HG03342 (cell line): ENCODE results near the gene CD81.

Experiments used
- ATAC-seq: cut with Tn5 transposase; IDR thresholded peaks from one replicate; pipeline ENCODE4 v1.9.1; 2021; ENCODE audit warnings: mild to moderate bottlenecking, moderate library complexity; ENCODE audit not compliant: unreplicated experiment

Gene CD81

DNA sequence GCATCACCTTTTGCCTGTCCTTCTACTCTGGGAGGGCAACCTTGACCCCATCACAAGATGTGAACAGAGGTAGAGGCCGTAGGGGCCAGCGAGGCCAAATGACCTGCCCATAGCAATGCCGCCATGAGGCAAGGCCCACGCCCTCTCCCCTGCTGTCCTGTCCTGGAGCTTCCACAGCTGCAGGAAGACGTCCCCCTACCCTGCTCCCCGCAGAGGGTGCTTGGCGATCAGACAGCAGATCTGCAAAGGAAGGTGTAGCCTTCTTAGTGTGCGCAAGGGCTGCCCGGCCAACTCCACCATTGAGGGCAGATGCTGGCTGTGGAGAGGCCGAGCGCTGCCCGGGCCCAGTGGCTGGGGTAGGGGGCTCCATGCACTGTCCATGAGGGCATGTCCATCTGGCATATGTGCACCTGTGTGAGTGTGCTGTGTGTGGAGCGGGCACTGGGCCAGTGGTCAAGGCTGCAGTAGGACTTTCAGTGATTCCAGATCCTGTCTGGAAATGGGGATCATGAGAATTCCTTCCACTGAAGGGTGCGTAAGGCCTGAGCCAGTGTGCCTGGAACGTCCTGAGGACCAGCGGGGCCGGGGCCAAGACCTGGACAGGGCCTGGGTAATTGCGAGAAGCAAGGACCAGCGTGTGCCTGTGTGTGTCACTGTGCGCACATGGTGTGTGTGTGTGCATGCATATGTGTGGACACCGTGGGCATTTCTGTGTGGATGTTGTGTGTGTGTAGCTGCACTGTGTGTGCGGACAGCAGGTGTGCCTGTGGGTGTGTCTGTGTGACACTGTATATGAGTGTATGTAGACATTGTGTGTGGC is 56.2 kb downstream of the CD81 start:
- ATAC-seq = no peak

GRCh38 chr11:2434008-2434407 is 56.9 kb downstream of the CD81 start:
- ATAC-seq = no peak

GRCh38 chr11:2434506-2435255 is 57.6 kb downstream of the CD81 start:
- ATAC-seq = no peak

- no peak for ATAC-seq
Measured at GRCh38 chr11:2435288-2436012, 58.3 kb downstream of the CD81 start.

DNA sequence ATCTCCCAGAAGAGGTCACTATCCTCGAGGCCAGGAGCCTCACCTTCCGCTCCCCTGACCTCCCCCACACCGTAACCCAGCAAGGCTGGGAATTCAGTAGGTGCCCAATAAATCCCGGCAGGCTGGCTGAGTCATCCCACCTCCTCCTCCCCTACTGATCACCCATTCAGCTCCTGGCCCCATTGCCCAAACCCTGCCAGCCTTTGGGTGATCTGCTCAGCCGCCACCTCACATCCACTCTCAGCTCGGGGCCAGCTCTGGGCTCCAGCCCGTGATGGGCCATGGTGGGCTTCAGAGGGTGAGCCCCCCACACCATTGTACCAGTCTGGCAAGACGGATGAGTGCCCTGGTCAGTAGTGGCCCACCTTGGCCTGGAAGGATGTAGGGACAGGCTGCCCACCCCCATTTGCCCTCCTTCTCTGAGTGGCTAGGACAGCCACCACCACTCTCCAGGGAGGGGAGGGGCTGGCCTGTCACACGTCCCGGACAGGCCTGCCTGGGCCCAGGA is 59.0 kb downstream of the CD81 start:
- ATAC-seq = no peak

DNA sequence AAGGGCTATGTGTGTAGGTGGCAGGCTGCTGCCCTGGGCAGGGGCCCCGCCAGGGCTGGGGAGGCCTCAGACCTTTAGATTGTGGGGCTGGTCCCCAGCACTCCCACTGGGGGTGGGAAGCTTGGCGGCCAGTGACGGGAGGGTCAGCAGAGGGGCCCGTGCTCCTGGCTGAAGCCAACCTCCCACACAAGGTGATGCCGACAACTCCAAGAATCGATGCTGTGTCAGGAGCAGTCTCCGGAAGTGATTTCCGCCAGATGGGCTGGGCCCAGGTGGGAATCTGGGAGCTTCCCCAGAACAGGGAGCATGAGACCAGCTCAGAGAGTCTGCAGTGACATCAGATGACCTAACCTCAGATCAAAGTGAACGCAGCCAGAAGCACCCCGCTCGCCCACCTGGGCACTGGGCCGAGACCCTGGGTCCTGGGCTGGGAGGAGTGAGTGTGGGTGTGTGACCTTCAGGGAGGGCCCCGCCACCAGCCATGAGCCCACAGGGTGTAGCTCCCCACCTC is 59.5 kb downstream of the CD81 start:
- no peak for ATAC-seq

- ATAC-seq = no peak
Measured at GRCh38 chr11:2437516-2437915, 60.4 kb downstream of the CD81 start.

GRCh38 chr11:2439820-2440219 is 62.7 kb downstream of the CD81 start:
- ATAC-seq = no peak

DNA sequence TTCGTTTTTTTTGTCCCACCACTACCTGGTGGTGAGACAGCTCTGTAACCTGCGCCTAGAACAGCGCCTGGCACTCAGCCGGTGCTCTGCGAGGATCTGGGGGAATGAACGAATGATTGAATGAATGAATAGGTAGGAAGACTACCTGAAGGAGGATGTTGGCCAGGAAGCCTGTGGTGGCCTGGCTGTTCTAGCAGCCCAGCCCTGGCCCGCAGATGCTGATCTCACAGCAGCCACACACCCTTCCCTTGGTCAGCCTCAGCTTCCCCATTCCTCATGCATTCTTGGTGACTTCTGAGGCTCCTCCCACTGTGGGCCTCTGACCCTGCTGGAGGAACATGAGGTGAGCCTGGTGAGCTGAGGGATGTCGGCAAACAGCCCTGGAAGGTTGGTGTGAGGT is 63.5 kb downstream of the CD81 start:
- no peak for ATAC-seq

- ATAC-seq = no peak
Measured at GRCh38 chr11:2441171-2441570, 64.1 kb downstream of the CD81 start.

GRCh38 chr11:2442589-2442988 is 65.5 kb downstream of the CD81 start:
- ATAC-seq = no peak

DNA sequence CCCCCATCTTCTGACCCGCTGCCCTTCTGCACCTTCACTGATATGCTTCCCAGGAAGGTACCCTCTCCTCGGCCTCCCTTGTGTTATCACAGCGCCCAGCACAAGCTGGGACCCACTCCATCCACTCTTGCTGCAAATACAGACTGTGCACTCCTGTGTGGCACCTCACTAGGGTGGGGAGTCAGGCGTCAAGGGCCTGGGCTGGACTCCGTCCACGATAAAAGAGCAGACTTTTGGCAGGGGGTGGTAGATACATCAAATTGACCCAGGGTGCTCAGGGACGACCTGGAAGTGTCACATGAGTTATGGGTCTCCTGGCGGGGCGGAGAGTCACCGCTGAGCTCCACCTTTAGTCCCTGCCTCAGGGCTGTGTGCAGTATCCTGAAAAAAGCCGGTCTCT is 66.3 kb downstream of the CD81 start:
- no peak for ATAC-seq

DNA sequence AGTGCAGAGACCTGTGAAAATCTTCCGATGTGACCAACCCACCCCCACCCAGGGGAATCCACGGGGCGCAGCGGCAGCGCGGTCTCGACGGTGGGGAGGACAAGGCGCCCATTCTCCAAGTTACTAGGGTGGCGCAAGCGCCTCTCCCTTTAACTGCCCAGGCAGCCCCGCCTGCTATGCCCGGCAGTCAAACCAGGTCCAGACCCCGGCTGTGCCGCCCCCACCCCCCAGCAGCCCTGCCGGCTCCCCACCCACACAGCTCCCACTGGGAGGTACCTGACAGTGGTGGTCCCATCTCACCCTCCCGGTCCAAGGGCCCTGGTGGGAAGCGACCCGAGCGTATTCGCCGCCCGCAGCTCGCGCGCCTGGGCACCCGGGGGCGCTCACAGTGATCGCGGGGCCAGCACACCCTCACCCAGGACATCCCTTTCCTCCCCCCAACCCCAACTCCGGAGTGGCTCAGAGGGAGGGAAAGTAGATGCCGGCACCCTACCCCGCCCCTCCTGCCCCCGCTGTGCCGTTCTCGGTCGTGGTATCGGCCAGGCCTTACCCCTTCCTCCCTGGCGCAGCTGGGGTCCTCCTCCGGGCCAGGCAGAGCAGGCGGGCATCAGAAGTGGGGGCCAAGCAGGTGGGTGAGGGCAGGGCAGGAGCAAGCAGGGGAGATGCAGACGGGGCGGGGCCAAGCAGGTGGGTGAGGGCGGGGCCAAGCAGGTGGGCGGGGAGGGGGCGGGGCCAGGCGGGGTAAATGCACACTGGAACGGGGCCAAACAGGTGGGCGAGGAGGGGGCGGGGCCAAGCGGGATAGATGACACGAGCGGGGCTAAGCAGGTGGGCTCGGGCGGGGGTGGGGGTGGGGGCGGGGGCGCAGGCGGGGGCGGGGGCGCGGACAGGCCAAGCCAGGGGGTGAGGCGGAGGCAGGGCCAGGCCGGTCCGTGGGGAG is 67.0 kb downstream of the CD81 start, which contains the start of gene TRPM5:
Gene TRPM5, minus strand, starts transcription at position 634 of the 940 bp plus-strand sequence. CDS start 21,478 bp downstream, outside the sequence.
- ATAC-seq = no peak

DNA sequence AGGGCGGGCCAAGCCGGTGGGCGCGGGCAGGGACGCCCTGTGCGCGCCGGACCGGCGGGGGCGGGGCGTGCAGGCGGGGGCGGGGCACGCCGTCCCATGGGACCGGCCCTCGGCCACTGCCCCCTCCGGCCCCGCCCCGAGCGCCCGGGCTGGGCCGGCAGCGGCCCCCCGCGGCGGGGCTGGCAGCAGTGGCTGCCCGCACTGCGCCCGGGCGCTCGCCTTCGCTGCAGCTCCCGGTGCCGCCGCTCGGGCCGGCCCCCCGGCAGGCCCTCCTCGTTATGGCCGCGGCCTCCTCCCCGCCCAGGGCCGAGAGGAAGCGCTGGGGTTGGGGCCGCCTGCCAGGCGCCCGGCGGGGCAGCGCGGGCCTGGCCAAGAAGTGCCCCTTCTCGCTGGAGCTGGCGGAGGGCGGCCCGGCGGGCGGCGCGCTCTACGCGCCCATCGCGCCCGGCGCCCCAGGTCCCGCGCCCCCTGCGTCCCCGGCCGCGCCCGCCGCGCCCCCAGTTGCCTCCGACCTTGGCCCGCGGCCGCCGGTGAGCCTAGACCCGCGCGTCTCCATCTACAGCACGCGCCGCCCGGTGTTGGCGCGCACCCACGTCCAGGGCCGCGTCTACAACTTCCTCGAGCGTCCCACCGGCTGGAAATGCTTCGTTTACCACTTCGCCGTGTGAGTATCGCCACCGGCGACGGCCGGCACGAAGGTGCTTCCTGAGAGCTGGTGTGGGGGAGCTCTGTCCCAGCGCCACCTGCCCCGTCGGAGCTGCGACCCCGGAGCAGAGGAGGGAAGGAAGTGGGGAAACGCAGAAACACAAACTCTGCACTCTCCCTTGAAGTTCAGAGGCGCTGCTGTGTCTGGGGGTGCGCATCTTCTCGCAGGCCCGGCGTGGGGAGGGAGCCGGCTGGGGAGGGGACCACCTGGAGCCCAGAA is 68.0 kb downstream of the CD81 start, which contains the start of gene KCNQ1:
Gene KCNQ1, plus strand, starts transcription at position 188 of the 925 bp plus-strand sequence. Its CDS starts 91 bp downstream, at position 279.
- ATAC-seq = no peak

DNA sequence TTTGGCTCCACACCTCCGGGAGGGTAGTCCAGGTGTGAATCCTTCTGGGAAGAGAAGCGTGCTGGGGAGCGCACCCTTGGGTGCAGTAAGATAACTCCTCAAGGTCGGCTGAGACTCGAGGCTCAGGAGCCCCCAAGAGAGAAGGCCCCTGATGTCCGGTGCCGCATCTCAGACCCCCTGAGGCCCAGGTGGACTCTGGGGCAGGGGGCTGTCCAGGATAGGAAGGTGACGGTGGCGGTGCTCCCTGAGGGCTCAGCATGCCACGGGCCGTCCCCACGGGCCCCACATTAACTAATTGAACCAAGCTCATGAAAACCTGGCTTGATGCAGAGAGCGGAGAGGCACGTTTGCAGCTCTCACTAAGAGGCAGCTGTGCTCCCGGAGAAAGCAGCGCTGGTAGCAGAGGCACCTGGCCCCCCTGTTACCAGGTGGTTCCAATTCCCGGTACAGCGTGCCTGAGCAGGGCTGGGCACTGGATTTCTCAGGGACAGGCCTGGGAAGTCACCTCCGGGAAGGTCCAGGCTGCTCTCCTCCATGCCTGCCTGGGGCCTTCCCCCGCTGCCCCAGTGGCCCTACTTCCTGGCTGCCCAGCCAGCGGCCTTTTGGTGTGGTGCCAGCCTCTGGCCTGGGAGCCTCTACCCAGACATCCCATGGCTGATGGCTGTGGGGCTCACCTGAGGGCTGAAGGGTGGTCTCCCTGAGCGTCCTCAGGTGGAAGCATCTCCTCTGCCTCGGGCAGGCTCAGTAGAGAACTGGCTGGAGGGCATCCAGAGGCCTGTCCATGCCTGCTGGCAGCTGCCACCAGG is 68.8 kb downstream of the CD81 start:
- ATAC-seq = no peak

GRCh38 chr11:2446590-2447252 is 69.6 kb downstream of the CD81 start:
- no peak for ATAC-seq
